Stimulated activated CD8-positive, alpha-beta memory T cell treated with anti-CD3 and anti-CD28 coated beads, Interleukin-12 subunit alpha, Interleukin-12 subunit beta, amount 100 ng/mL, for 1 hour (primary cell): ENCODE data around the gene EHD4.

Source experiments
- DNase-seq: peaks from one replicate; pipeline ENCODE4 v3.0.0-alpha.2; 2020; ENCODE audit warnings: low read depth

Gene EHD4

DNA sequence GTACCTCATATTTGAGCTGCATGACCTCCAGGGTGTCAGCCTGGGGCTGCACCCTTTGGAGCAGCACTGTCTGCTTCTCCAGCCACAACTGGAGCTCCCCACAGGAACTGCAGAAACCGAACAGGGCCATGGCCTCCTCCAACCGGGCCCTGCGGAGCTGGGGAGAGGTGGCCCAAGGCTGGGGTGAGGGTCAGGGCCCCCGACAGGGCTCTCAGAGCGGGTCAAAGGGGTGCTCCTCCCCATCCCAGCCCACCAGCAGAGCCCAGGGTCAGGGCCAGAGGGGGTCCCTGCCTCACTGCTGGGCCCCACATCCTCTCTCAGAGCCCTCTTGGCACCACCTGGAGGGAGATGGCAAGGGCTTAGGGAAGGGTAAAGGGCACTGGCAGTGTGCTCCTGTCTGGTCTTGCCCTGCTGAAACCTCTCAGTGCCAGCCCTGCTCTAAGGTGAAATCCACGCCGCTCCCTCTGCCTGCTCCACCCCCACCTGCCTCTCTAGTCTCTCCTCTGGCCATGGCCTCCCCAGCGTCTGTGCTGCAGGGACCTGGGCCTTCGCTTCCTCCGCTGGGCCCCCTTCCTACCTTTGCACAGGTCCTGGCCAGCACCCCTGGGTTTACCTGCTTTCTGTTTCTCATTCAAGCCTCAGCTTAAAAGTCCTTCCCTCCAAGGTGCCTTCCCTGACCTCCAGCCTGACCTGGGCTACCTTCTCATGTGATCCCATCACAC is 92.0 kb downstream of the EHD4 start:
- no peak for DNase-seq

DNA sequence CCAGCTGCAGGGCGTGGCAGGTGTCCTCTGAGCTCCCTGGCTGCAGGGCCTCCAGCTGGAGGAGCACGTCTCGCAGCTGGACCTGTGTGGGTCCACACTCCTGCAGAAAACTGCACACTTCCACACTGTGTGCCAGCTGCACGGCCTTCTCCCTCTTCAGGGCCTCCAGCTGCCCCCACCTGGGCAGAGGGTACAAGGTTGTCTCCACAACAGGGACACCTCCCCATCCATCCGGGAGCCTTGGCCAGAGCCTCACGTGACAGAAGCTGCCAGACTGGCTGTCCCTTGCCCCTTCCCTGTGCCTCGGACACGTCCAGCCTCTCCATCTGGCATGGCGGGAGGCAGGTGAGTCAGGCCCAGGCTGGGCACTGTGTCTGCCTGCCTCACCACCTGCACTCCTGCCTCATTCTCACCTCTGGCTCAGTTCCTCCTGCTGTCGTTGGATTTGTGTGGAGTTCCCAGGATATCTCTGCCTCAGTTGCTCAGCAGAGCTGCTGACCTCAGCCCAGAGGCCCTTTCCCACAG is 93.0 kb downstream of the EHD4 start:
- DNase-seq = no peak

DNA sequence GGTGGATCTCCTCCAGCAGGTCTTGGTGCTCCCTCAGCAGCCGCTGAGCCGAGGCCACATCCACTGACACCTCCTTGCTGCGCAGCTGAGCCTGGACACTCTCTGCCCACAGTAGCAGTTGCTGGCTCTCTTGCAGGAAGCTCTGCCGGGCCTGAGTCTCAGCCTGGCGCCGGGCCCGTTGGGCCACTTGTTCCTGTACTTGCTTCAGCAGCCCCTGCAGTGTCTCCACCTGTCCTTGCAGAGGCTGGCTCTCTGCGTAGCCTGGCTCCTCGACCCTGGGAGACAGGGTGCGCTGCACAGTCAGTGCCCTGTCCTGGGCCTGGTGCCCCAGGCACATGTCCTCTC is 94.0 kb downstream of the EHD4 start:
- DNase-seq = no peak

DNA sequence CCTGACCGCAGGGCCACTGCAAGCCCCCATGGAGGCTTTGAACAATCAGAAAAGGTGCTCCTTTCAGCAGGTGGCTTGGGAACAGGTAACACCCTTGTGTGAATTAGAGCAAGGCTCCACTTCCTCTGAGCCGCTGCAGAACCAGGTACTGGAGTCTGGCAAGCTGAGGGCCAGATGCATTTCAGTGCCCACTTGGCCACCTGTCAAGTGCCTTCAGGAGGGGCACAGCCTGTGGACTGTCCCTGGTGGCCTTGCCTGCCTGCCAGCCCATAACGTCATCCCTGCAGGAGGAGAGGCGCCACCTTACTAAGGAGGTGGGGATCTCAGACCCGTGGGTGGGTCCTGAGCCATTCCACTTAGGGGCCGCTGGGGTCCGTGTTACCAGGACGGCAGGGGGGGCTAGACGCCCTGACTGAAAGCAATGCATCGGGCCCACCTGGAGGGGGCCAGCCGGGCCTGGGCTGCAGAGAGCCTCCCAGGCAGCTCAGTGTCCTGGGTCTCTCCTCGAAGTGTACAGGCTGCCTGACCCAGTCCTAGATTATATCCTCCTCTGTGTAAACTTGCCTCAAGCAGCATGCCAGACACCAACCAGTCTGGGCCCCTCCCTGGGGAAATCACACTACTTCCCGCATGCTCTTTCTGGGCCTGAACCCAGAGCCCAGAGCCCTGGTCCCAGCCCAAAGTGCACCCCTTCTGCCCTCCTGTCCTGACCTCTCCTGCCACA is 94.6 kb downstream of the EHD4 start:
- no peak for DNase-seq

DNA sequence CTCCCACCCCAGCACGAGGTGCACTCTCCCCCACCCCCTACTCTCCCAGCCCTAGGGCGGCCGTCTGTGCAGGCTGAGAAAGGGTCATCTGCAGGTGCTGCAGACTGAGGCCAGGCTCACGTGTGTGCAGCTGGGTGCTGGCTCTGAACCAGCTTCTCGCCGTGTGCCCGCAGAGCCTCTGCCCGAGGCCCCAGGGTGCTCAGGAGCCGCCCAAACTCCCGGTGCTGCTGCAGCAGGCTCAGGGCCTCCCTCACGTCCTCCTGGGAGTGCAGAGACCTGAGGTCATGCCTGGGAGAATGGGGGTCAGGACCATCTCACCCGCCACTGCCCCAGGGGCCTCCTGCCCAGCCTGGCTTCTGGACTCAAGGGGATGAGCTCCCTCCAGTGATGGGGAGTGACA is 95.7 kb downstream of the EHD4 start:
- DNase-seq = no peak

DNA sequence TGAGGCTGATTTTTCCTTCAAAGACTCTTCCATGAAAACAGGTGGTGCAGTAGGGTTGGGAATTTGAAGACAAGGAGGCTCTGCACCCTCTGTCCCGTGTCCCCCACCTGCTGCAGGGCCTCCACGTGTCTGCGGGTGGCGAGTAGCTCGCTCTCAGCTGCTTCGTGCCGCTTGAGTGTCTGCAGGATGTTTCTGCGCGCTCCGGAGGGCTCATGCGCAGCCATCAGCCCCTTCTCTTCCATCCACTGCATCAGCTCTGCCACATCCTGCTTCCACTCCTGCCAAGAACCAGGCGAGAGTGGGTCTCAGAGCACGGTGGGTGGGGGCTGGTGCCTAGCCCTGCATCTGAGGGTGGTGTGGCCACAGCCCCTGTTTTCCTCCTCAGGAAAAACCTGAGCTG is 96.3 kb downstream of the EHD4 start:
- DNase-seq = no peak

DNA sequence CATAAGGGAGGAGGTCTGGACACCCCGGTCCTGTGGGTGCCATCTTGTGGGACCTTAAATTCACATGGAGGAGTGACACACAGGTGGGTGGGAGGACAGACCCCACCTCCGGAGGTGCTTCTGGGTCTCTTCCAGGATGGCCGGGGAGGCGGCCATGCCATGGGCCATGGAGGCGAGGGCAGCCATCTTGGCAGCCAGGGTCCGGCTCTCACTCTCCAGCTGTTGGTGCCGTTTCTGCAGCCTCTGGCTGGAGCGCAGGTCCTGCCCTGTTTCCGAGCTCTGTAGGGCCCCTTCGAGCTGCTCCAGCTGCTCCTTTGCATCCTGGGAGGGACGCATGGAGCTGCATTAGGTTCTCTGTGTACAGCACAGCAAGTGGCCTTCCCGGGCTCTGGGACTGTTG is 97.6 kb downstream of the EHD4 start:
- no peak for DNase-seq

DNA sequence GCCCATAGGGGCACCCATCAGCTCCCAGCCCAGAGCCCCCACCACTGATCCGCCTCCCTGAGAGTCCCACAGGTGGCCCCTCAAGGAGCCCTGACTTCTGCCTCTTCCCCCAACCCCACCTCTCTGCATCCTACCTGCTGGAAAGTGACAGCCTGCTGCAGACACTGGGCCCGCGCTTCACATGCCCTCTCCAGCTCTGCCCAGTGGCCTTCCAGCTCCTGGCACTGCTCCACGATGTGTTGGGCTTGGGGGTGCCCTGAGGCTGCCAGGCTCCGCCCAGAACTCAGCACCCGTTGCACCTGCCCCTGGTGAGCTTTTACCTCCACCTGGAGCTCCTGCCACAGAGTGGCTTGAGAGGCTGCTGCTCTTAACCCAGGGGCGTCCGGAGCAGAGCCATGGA is 98.6 kb downstream of the EHD4 start:
- no peak for DNase-seq

DNA sequence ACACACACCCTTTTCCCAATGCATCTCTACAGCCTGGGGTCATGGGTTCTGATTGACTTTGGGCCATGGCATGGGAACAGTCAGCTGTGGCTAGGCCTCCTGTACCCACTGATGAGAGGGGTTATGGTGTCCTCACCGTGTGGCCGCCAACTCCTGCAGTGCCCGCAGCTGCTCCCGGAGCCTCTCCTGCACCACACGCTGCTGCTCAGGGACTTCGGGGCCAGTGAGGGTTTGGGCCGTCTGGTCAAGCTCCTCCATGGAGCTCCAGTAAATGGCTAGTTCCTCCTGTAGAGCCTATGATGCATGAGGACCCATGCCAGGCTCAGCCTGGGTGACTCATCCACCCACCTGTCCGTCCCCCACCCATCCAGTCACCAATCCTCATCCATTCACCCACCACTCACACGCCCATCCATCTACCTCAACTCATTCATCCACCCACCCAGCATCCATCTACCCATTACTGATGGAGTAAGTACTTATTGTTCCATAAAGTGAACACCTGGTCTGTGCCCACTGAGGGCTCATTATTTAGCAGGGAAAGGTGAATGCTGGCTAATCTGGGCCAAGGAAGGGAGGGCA is 100.1 kb downstream of the EHD4 start:
- DNase-seq = no peak

DNA sequence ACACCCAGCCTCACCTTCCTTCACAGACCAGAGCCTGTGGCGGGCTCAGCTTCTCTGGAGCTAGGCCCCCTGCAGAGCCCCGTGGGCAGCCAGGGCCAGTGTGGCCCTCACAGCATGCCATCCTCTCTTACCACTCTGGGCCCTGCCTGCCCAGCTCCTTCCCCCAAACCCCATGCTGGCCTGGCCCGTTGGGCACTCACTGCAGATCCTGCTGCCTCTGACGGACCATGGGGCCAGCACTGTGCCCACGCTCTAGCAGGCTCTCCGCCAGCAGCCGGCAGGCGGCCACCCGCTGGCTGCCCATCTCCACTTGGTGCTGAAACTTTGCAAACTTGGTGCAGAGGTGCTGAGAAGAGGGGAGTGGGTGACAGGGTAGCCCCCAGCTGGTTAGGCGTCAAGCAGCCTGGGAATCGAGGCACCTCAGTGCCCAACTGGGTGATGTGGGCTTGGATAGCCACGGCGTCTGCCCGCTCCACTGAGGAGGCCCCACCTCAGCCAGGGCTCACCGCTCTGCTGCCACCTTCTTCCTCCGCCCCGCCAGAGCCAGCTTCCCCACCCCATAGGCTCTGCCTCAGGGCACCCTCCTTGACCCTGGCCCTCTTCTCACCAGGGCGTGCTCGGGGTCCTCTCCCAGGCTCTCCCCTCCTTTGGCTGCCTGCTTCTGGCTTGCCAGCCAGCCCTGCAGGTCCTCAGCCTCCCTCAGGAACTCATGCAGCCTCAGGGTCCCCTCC is 101.0 kb downstream of the EHD4 start:
- no peak for DNase-seq

DNA sequence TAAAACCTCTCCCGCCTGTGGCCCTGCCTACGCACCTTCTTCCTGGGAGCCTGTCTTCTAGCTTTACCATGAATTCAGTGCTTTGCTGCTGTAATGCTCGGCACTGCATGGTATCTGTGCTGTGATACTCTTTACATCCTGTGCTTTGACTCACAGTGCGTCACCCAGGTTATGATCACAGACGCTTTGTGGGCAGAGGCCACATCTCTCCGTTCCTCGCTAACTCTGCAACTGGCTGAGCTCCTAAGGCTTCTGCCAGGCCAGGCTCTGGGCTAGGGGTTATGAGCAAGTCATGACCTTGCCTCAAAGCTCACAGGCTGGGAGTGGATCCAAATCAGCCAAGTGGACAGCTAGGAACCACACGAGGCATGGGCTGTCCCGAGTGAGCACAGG is 101.7 kb downstream of the EHD4 start:
- peak; percentile 28 for DNase-seq

DNA sequence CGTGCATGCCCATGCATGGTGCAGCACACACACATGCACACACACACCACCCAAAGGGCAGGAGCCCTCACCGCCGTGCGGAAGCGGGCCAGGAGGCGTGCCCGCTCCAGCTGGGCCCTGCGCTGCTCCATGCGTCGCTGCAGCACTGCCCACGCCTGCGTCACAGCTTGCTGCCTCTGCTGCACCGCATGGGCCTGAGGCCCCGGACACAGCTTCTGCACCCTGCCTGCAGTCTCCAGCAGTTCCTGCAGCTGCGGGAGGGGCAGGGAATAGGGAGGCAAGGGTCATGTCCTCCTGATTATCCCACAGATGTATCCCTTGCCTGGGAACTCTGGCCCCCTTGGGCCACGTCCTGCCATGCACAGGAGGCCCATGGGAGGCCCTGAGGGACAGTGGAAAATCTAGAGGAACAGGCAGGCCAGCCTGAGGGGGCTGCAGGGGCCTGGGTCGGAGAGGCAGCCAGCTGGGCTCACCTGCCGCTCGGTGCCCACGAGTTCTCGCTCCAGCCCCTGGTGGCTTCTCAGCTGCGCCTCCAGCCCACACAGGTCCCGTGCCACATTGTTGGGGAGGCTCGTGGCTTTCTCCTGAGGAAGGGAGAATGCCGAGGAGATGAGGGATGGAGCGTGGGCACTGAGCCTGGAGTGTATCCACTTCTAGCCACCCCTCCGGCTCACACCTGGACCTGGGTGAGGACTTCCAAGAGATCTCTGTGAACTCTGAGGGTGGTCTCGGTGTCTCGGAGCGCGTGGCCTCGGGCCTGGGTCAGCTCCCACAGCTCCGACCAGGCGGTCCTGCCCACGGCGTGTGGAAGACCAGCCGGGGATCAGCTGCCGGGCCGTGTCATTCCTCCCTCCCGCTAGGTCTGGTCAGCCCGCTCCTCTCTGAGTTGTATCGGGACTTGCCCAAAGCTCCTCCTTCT is 102.3 kb downstream of the EHD4 start:
- DNase-seq = no peak

DNA sequence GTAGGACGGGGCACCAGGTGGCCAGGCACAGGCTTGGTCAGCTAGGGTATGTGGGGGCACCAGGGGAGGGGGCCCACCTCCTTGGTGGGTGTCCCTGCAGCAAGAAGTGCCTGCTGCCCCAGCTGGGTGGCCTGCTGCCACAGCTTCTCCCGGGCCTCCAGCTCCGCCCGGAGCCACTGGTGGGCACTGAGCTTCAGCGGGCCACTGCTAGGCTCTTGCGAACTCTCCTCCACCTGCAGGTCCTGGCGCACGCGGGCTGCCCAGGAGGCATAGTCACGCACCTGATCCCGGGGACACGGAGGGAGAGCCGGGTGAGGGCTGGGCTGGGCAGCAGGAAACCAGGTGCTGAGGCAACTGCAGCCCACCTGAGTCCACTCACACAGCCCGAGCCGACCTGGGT is 104.0 kb downstream of the EHD4 start:
- DNase-seq = no peak

DNA sequence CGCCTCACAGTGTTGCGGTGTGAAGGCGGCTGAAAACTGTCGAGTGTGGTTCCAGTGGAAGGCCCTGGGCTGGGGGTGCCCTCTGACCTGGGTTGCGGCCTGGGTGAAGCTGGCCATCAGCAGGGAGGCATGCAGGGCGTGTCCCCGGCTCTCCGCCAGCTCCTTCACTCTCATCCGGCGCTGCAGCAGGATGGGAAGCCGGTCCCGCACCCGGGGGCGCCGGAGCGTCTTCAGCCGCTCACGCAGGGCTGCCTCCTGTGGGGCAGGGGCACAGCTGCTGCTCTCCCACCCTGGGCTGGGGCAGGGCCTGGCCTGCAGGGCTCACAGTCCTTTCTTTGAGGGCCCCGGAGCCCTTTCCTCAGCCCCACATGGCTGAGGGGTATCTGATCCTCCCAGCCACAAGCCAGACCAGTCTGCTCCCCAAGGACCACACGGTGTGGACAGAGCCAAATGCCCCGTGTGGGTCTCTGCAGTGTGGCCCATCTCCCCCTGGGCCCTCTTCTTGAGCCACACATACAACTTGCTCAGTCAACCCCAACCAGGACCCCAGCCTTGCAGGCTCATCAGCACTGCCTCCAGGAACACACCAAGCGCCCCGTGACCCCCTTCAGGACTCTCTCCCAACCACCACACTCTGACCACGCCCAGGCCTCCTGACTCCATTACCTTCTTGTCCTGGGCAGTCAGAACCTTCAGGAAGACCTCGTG is 105.3 kb downstream of the EHD4 start:
- DNase-seq = no peak

DNA sequence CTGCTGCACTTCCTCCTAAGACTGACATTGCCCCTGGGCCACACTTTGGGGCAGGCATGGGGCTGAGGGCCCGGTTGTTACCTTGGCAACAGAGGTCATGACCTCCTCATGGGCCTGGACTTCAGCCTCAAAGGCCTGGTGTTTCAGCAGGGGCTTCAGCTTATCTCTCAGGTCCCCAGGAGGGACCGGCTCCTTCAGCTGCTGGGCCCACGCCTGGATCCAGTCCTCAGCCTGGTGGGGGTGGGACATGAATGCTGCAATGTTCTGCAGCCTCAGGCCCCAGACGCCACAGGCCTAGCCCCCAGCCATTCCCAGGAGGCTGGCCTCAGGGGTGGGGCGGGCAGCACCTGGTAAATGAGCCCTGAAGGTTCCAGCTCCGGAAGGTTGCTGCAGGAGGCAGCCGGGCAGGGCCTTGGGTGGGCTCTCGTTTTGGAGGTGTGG is 106.1 kb downstream of the EHD4 start:
- DNase-seq = no peak

DNA sequence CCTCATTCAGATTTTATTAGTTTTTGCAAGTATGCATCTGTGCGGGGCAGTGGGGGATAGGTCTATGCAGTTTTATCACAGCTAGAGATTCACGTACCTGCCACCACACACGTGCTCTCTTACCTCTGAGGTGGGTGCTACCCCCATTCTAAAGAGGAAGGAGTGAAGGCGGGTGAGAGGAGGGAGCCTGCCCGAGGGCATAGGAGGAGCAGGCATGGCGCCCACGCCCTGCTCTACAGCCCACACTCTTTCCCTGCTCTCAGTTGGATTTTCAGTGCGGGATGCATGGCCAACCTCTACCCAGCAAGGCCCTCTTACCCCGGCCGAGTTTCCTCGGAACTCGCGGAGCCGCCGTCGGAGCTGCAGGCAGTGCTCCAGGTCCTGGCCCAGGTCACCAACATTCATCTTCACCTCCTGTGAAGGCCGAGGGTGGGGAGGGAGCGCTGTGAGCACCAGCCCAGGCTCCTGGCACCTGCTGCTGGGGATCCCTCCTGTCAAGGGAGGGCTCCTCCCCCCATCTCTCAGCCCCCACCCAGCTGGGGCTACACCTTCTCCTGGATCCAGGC is 106.8 kb downstream of the EHD4 start:
- no peak for DNase-seq

DNA sequence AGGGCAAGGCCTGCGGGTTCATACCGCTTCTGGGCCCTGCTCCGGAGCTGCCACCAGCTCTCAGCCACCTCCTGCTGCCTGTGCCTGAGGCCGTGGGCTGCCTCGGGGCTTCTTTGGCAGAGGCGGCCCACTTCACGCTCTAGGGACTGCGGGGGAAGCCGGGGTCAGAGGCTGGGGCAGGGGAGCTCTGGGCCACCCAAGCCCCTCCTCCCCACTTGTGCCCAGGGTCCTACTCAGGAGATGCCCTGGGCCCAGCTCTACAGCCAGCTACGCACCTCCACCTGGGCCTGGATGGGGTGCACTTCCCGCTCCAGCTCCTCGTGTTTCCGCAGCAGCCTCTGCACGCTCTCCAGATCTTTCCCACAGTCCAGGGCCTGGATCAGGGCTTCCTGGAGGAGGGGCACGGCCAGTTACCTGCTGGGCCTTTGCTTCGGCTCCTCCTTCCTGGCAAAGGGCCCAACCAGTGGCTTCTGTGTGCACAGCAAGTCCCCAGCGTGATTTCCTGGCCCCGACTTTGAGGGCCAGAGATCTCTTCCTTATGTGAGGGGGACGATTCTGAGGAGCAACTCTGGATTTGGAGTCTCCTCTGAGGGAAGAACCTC is 109.7 kb downstream of the EHD4 start:
- DNase-seq = no peak

DNA sequence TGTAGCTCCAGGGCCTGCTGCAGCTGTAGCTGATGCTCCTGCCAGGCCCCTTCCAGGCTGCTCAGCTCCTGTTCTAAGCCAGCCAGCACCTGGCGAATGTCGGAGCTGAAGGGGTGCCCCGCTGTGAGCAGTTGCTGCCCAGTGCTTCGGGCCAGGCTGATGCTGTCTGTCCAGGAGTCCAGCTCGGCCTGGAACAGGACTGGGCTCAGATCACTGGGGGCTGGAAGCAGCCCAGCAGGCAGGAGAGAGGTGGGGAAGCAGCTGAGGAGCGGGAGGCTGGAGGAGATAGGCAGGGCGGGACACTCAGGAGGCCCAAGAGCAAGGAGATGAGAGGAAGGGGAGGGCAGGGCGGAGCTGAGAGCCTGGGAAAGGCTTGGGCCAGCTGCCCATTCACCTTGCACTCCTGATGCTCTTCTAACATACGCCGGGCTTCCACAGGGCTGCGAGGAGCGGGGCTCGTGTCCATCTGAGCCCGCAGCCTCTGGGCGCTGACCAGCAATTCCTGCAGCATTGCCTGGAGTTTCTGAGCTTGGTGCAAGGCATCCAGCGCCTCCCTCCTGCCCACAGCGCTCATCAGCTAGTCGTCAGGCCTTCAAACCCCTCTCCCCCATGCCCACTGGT is 110.5 kb downstream of the EHD4 start:
- DNase-seq = no peak

DNA sequence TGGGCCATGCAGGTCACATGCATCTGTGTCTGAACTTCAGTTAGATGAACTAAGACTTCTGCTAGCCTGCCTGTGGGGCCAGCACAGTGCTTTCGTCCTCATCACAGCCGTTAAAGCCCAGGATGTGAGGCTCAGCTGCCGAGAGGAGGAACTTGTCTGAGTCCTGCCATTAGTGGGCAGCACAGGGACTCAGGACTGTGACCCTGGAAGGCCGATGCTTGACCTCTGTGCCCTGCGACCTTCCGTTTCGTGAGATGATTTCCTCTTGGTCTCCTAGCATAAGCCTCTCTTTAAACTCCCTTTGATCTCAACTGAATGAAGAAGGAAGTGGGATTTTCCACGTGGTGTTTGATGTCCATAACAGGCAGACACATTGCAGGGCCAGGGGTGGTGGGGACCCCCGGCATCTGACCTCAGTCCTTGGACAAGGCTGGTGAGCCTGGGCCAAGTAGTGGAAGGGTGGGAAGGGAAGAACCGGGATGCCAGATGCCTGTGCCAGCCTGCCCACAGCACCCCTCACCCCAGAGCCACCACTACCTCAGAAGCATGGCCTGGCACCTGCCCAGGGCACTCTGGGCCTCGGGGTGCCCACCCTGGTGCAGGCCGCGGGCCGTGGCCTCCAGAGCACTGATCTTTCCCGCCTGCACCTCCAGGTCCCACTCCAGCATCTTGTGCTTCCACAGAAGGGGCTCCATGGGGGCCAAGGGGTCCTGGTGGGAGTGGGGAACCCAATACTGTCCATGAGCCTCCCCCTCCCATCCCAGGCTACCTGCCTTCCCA is 112.1 kb downstream of the EHD4 start:
- no peak for DNase-seq
